Astrocyte (in vitro differentiated cells and primary cell): ENCODE measurements around the gene ADAM19. TPM values are rescaled to one million over a fixed set of nuclear protein-coding genes. Genes with fewer than 3 reads are reported as not detected.

Source experiments
- DNase-seq: peaks from one replicate; pipeline ENCODE4 v3.0.0-alpha.2; 2010; ENCODE audit warnings: low read depth
- FAIRE-seq: peaks from 2 replicates; lab custom pipeline; 2011; peaks lifted over from hg19 to GRCh38; lab: Jason Lieb, UNC
- H2AFZ ChIP-seq: 2 replicates; pipeline ENCODE4 v1.6.0; 2012; ENCODE audit warnings: low read depth, low read length, inconsistent platforms
- H3K27ac ChIP-seq: 2 replicates; pipeline ENCODE4 v1.5.1; 2011; ENCODE audit warnings: low read depth, low read length, inconsistent platforms
- H3K27me3 ChIP-seq: 2 replicates; pipeline ENCODE4 v1.6.0; 2011; ENCODE audit warnings: low read length, inconsistent platforms; ENCODE audit not compliant: insufficient read depth
- H3K36me3 ChIP-seq: 2 replicates; pipeline ENCODE4 v1.5.1; 2011; ENCODE audit warnings: low read length, inconsistent platforms; ENCODE audit not compliant: insufficient read depth
- H3K4me1 ChIP-seq: 2 replicates; pipeline ENCODE4 v1.5.1; 2011; ENCODE audit warnings: low read length, inconsistent platforms; ENCODE audit not compliant: insufficient read depth
- H3K4me2 ChIP-seq: 2 replicates; pipeline ENCODE4 v1.6.0; 2012; ENCODE audit warnings: low read length, inconsistent platforms
- H3K4me3 ChIP-seq: 2 replicates; pipeline ENCODE4 v1.5.1; 2011; ENCODE audit warnings: low read depth, mild to moderate bottlenecking, low read length, inconsistent platforms; ENCODE audit not compliant: insufficient read depth
- H3K79me2 ChIP-seq: 2 replicates; pipeline ENCODE4 v1.6.0; 2012; ENCODE audit warnings: mild to moderate bottlenecking, low read length, inconsistent platforms; ENCODE audit not compliant: insufficient read depth
- H3K9ac ChIP-seq: 2 replicates; pipeline ENCODE4 v1.6.0; 2012; ENCODE audit warnings: mild to moderate bottlenecking, low read length, inconsistent platforms
- H3K9me3 ChIP-seq: 2 replicates; pipeline ENCODE4 v1.5.1; 2012; ENCODE audit warnings: low read depth, mild to moderate bottlenecking, low read length, inconsistent platforms; ENCODE audit not compliant: insufficient read depth
- H4K20me1 ChIP-seq: 2 replicates; pipeline ENCODE4 v1.6.0; 2012; ENCODE audit warnings: low read length, inconsistent platforms; ENCODE audit not compliant: insufficient read depth
- H3K27ac Mint-ChIP-seq: one replicate; pipeline ENCODE4 v1.8.0; 2021; ENCODE audit warnings: mild to moderate bottlenecking, mixed read lengths; ENCODE audit not compliant: unreplicated experiment
- H3K27me3 Mint-ChIP-seq: one replicate; pipeline ENCODE4 v1.8.0; 2021; ENCODE audit warnings: low read depth, mixed read lengths; ENCODE audit not compliant: unreplicated experiment
- H3K36me3 Mint-ChIP-seq: one replicate; pipeline ENCODE4 v1.8.0; 2021; ENCODE audit warnings: low read depth, mixed read lengths; ENCODE audit not compliant: unreplicated experiment
- H3K4me1 Mint-ChIP-seq: one replicate; pipeline ENCODE4 v1.8.0; 2021; ENCODE audit warnings: low read depth, mixed read lengths; ENCODE audit not compliant: unreplicated experiment
- H3K4me3 Mint-ChIP-seq: one replicate; pipeline ENCODE4 v1.8.0; 2021; ENCODE audit warnings: mild to moderate bottlenecking, moderate library complexity, mixed read lengths; ENCODE audit not compliant: unreplicated experiment
- H3K9me3 Mint-ChIP-seq: one replicate; pipeline ENCODE4 v1.8.0; 2021; ENCODE audit warnings: mild to moderate bottlenecking, mixed read lengths; ENCODE audit not compliant: unreplicated experiment
- CTCF ChIP-seq: IDR thresholded peaks from 2 replicates; pipeline ENCODE4 v1.5.1; 2011; ENCODE audit warnings: low read depth, mild to moderate bottlenecking, inconsistent platforms, low read length, moderate library complexity; ENCODE audit not compliant: insufficient read depth
- EZH2 ChIP-seq: IDR thresholded peaks from 2 replicates; pipeline ENCODE4 v1.6.1; 2012; ENCODE audit warnings: mild to moderate bottlenecking, low read length, inconsistent platforms; ENCODE audit not compliant: insufficient read depth
- total RNA-seq: library from RNA; stranded (reverse); gene quantifications from 2 replicates; pipeline ENCODE4 v1.2.1, GENCODE V29; 2021

ADAM19 gene
- total RNA-seq, 1 donor from 2014 or later: 316 TPM

GRCh38 chr5:157578079-157578780 is 2.7 kb upstream of the ADAM19 start:
- DNase-seq (no peak), FAIRE-seq (no peak)
- H3K4me1 ChIP-seq: peaks cover 15% of the 10 kb centered on the region
- H3K4me3 ChIP-seq: no peak overlapping the region
- H3K27me3 Mint-ChIP-seq: no peaks in the 10 kb centered on the region
- H3K9ac ChIP-seq: no peak overlapping the region
- peaks cover 12% of the 10 kb centered on the region for H4K20me1 ChIP-seq
- no peaks in the 10 kb centered on the region for H3K27me3 ChIP-seq
- H2AFZ ChIP-seq: no peak overlapping the region
- H3K4me1 Mint-ChIP-seq: peaks cover 20% of the 10 kb centered on the region
- no peak for TF ChIP-seq CTCF
- TF ChIP-seq EZH2: no peak
- no peaks in the 10 kb centered on the region for H3K9me3 ChIP-seq
- peaks cover 24% of the 10 kb centered on the region for H3K79me2 ChIP-seq
- H3K9me3 Mint-ChIP-seq: peaks cover 2% of the 10 kb centered on the region
- peak overlapping the region; percentile 10 for H3K4me2 ChIP-seq
- H3K27ac Mint-ChIP-seq: no peak overlapping the region
- H3K36me3 ChIP-seq: no peaks in the 10 kb centered on the region
- no peak overlapping the region for H3K27ac ChIP-seq
- H3K36me3 Mint-ChIP-seq: no peaks in the 10 kb centered on the region
- H3K4me3 Mint-ChIP-seq: no peak overlapping the region

GRCh38 chr5:157576678-157577077 is 1.1 kb upstream of the ADAM19 start:
- Histone ChIP-seq H3K79me2 (peaks cover 40% of the 10 kb centered on the region), H4K20me1 (peaks cover 12% of the 10 kb centered on the region), H3K27ac (peak overlapping the region; percentile 91), H3K4me2 (peak overlapping the region; percentile 99), H3K9me3 (no peaks in the 10 kb centered on the region), H2AFZ (no peak overlapping the region), H3K27me3 (no peaks in the 10 kb centered on the region), H3K4me1 (peaks cover 29% of the 10 kb centered on the region), H3K36me3 (no peaks in the 10 kb centered on the region), H3K4me3 (no peak overlapping the region), H3K9ac (peak overlapping the region; percentile 96)
- H3K27me3 Mint-ChIP-seq: no peaks in the 10 kb centered on the region
- no peaks in the 10 kb centered on the region for H3K9me3 Mint-ChIP-seq
- FAIRE-seq (no peak), DNase-seq (no peak)
- no peak for TF ChIP-seq CTCF
- no peak for TF ChIP-seq EZH2
- H3K27ac Mint-ChIP-seq: peak overlapping the region; percentile 90
- peaks cover 29% of the 10 kb centered on the region for H3K4me1 Mint-ChIP-seq
- peak overlapping the region; percentile 77 for H3K4me3 Mint-ChIP-seq
- peaks cover 5% of the 10 kb centered on the region for H3K36me3 Mint-ChIP-seq
